OCI-LY1 (cell line): ENCODE results near the gene ZSWIM1.

Experiments
- H2AFZ ChIP-seq: fragments of 200-600 bp; sonication (generic), shearing (Covaris generic); 2 replicates; pipeline ENCODE4 v1.6.0; 2014; ENCODE audit warnings: antibody characterized with exemption, mild to moderate bottlenecking, low read length
- H3F3A ChIP-seq: fragments of 200-600 bp; sonication (generic), shearing (Covaris generic); 2 replicates; pipeline ENCODE4 v1.6.0; 2014; ENCODE audit warnings: mild to moderate bottlenecking, antibody characterized with exemption, low read length, moderate library complexity; ENCODE audit not compliant: insufficient read depth
- H3K27ac ChIP-seq: fragments of 200-600 bp; sonication (generic); 2 replicates; pipeline ENCODE4 v1.5.1; 2014; ENCODE audit warnings: low read length, mixed run types, mild to moderate bottlenecking, low read depth; ENCODE audit not compliant: poor library complexity, severe bottlenecking
- H3K27me3 ChIP-seq: fragments of 200-600 bp; sonication (generic); 2 replicates; pipeline ENCODE4 v1.6.0; 2014; ENCODE audit warnings: antibody characterized with exemption, mild to moderate bottlenecking, low read length, moderate library complexity; ENCODE audit not compliant: insufficient read depth
- H3K36me3 ChIP-seq: fragments of 200-600 bp; sonication (generic); 2 replicates; pipeline ENCODE4 v1.6.1; 2014; ENCODE audit warnings: mild to moderate bottlenecking, antibody characterized with exemption, low read length, moderate library complexity, mixed read lengths; ENCODE audit not compliant: insufficient read depth
- H3K4me1 ChIP-seq: fragments of 200-600 bp; sonication (generic); 2 replicates; pipeline ENCODE4 v1.5.1; 2014; ENCODE audit warnings: mild to moderate bottlenecking, low read length, moderate library complexity; ENCODE audit not compliant: insufficient read depth, severe bottlenecking
- H3K4me2 ChIP-seq: fragments of 200-600 bp; sonication (generic), shearing (Covaris generic); 2 replicates; pipeline ENCODE4 v1.6.1; 2014; ENCODE audit warnings: low read length
- H3K4me3 ChIP-seq: fragments of 200-600 bp; sonication (generic); 2 replicates; pipeline ENCODE4 v1.5.1; 2014; ENCODE audit warnings: low read length, low read depth, mild to moderate bottlenecking, mixed read lengths; ENCODE audit not compliant: poor library complexity, severe bottlenecking
- H3K79me2 ChIP-seq: fragments of 200-600 bp; shearing (Covaris generic); 2 replicates; pipeline ENCODE4 v1.6.1; 2016; ENCODE audit warnings: mixed run types, low read length, mixed read lengths; ENCODE audit not compliant: insufficient read depth
- H3K9ac ChIP-seq: fragments of 200-600 bp; sonication (generic), shearing (Covaris generic); 2 replicates; pipeline ENCODE4 v1.6.1; 2014; ENCODE audit warnings: mild to moderate bottlenecking, low read length, mixed read lengths
- H3K9me2 ChIP-seq: fragments of 200-600 bp; sonication (generic), shearing (Covaris generic); 2 replicates; pipeline ENCODE4 v1.6.1; 2014; ENCODE audit warnings: low read depth, mild to moderate bottlenecking, low read length, mixed read lengths
- H3K9me3 ChIP-seq: fragments of 200-600 bp; shearing (Covaris generic); 2 replicates; pipeline ENCODE4 v1.6.1; 2014; ENCODE audit warnings: low read length, mixed read lengths
- H4K20me1 ChIP-seq: fragments of 200-600 bp; sonication (generic), shearing (Covaris generic); 2 replicates; pipeline ENCODE4 v1.6.0; 2016; ENCODE audit warnings: mild to moderate bottlenecking, low read length; ENCODE audit not compliant: insufficient read depth
- EZH2 ChIP-seq: fragments of 200-600 bp; sonication (generic), shearing (Covaris generic); IDR thresholded peaks from 2 replicates; pipeline ENCODE4 v1.8.0; 2017; ENCODE audit warnings: borderline replicate concordance, mixed run types, mild to moderate bottlenecking, antibody characterized with exemption, low read length, moderate library complexity, mixed read lengths
- TF ChIP-seq, protein P1 (sequence below): fragments of 200-600 bp; sonication (generic), shearing (Covaris generic); IDR thresholded peaks from 2 replicates; pipeline ENCODE4 v1.5.1; 2017; ENCODE audit warnings: mild to moderate bottlenecking, antibody characterized with exemption, low read length, moderate library complexity, mixed read lengths

Gene ZSWIM1

GRCh38 chr20:45910670-45911485 is 29.9 kb downstream of the ZSWIM1 start:
- Histone ChIP-seq H3K9me2 (no peaks in the 10 kb centered on the region), H3K9ac (peak overlapping the region; percentile 29; the same call in 1 of the 2 replicates), H2AFZ (no peak overlapping the region), H4K20me1 (no peaks in the 10 kb centered on the region), H3K36me3 (no peaks in the 10 kb centered on the region), H3F3A (no peaks in the 10 kb centered on the region), H3K4me3 (peak overlapping the region; percentile 60), H3K9me3 (no peaks in the 10 kb centered on the region), H3K4me2 (peak overlapping the region; percentile 72), H3K79me2 (no peaks in the 10 kb centered on the region), H3K27me3 (peaks cover under 1% of the 10 kb centered on the region; the same call in 1 of the 2 replicates), H3K27ac (no peak overlapping the region), H3K4me1 (peaks cover 26% of the 10 kb centered on the region)
- TF ChIP-seq EZH2, result no peak
- TF ChIP-seq, protein P1, sequence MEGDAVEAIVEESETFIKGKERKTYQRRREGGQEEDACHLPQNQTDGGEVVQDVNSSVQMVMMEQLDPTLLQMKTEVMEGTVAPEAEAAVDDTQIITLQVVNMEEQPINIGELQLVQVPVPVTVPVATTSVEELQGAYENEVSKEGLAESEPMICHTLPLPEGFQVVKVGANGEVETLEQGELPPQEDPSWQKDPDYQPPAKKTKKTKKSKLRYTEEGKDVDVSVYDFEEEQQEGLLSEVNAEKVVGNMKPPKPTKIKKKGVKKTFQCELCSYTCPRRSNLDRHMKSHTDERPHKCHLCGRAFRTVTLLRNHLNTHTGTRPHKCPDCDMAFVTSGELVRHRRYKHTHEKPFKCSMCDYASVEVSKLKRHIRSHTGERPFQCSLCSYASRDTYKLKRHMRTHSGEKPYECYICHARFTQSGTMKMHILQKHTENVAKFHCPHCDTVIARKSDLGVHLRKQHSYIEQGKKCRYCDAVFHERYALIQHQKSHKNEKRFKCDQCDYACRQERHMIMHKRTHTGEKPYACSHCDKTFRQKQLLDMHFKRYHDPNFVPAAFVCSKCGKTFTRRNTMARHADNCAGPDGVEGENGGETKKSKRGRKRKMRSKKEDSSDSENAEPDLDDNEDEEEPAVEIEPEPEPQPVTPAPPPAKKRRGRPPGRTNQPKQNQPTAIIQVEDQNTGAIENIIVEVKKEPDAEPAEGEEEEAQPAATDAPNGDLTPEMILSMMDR, result no peak

- TF ChIP-seq, protein P1, result no peak
- no peak for TF ChIP-seq EZH2
- Histone ChIP-seq H3K4me1 (peaks cover 26% of the 10 kb centered on the region), H3K27ac (no peak within 1 kb of the TSS), H3K9me2 (no peaks in the 10 kb centered on the region), H3F3A (no peaks in the 10 kb centered on the region), H3K36me3 (no peaks in the 10 kb centered on the region), H3K4me3 (peak within 1 kb of the TSS; percentile 52), H4K20me1 (no peaks in the 10 kb centered on the region), H2AFZ (no peak within 1 kb of the TSS), H3K4me2 (peak within 1 kb of the TSS; percentile 72), H3K9ac (no peak within 1 kb of the TSS; the same call in 1 of the 2 replicates), H3K79me2 (no peaks in the 10 kb centered on the region), H3K27me3 (peaks cover 6% of the 10 kb centered on the region; the same call in 1 of the 2 replicates), H3K9me3 (no peaks in the 10 kb centered on the region)
Measured at GRCh38 chr20:45911486-45912343, 30.7 kb downstream of the ZSWIM1 start, which contains the start of gene PLTP. Gene PLTP, minus strand, starts transcription at chr20:45912155. Its CDS starts 703 bp downstream, at chr20:45911452.

GRCh38 chr20:45912344-45912682 is 31.3 kb downstream of the ZSWIM1 start:
- Histone ChIP-seq H3K27ac (no peak overlapping the region), H3F3A (no peaks in the 10 kb centered on the region), H3K4me3 (no peak overlapping the region), H3K9me2 (no peaks in the 10 kb centered on the region), H3K9me3 (no peaks in the 10 kb centered on the region), H3K36me3 (no peaks in the 10 kb centered on the region), H4K20me1 (no peaks in the 10 kb centered on the region), H3K4me1 (peaks cover 26% of the 10 kb centered on the region), H3K9ac (no peak overlapping the region), H2AFZ (no peak overlapping the region), H3K79me2 (no peaks in the 10 kb centered on the region), H3K4me2 (no peak overlapping the region; the same call in 1 of the 2 replicates), H3K27me3 (peaks cover 6% of the 10 kb centered on the region; the same call in 1 of the 2 replicates)
- TF ChIP-seq, protein P1, result no peak
- TF ChIP-seq EZH2, result no peak
